K562 (cell line): ENCODE measurements around the gene ADAM10. TPM values are rescaled to one million over a fixed set of nuclear protein-coding genes. Genes with fewer than 3 reads are reported as not detected.

Experiments used
- ATAC-seq: fragments of 200-7000 bp; cut with Tn5 transposase; 3 replicates; pipeline ENCODE4 v1.9.1; 2020; ENCODE audit warnings: moderate library complexity
- BruUV-seq: library from RNA; stranded (reverse); fragments of 400-500 nt; replicated peaks from 2 replicates; lab custom pipeline; 2021; lab: Mats Ljungman, UMichigan
- CTCF ChIA-PET: fragments of 300-600 bp; formaldehyde crosslinking; extraction: SDS; loops from one replicate; lab custom pipeline; 2021; ENCODE audit warnings: low intra/inter-chr PET ratio; lab: Yijun Ruan, JAX
- POLR2A ChIA-PET: fragments of 300-600, 350-650 bp; sonication (Branson Sonifier 250); formaldehyde crosslinking; extraction: SDS; loops from one replicate; lab custom pipeline; 2021; ENCODE audit warnings: antibody characterized with exemption, inconsistent platforms; lab: Yijun Ruan, JAX
- DNase-seq, 4 experiments: peaks; one replicate each; pipeline versions ENCODE4 v3.0.0 to v3.0.0-alpha.2; 2011 to 2018; ENCODE audit warnings: low spot score in 3 of 4, mixed read lengths in 3 of 4; ENCODE audit errors: extremely low read depth in 1 of 4
- FAIRE-seq: peaks from 2 replicates; lab custom pipeline; 2011; peaks lifted over from hg19 to GRCh38; lab: Jason Lieb, UNC
- H2AFZ ChIP-seq: 2 replicates; pipeline ENCODE4 v1.6.0; 2011; ENCODE audit warnings: low read depth, low read length, control low read depth, inconsistent platforms
- H3K27ac ChIP-seq: fragments of 200-600 bp; 3 replicates; pipeline ENCODE4 v1.8.0; 2011; ENCODE audit warnings: low read depth, mild to moderate bottlenecking, control low read depth, inconsistent platforms, low read length, moderate library complexity, mixed read lengths; ENCODE audit errors: extremely low read depth
- H3K27me3 ChIP-seq, 2 experiments: fragments of 300-600 bp in 1 of 2; 2 replicates in 1 of 2; 3 replicates in 1 of 2; pipeline versions ENCODE4 v1.6.0 to v1.8.0; 2011; ENCODE audit warnings: inconsistent platforms in 2 of 2, low read length in 2 of 2, mild to moderate bottlenecking in 1 of 2, mixed read lengths in 1 of 2, moderate library complexity in 1 of 2; ENCODE audit not compliant: control insufficient read depth in 2 of 2, insufficient read depth in 2 of 2
- H3K36me3 ChIP-seq: fragments of 300-600 bp; 3 replicates; pipeline ENCODE4 v1.8.0; 2011; ENCODE audit warnings: mild to moderate bottlenecking, low read length, inconsistent platforms; ENCODE audit not compliant: control insufficient read depth, insufficient read depth
- H3K4me1 ChIP-seq, 2 experiments: fragments of 200-600 bp in 1 of 2; replicated peaks in 1 of 2; 2 replicates in 1 of 2; 3 replicates in 1 of 2; pipeline versions ENCODE4 v1.5.1 to v1.8.0; 2011; ENCODE audit warnings: inconsistent platforms in 2 of 2, low read length in 2 of 2, mild to moderate bottlenecking in 1 of 2, mixed read lengths in 1 of 2, moderate library complexity in 1 of 2; ENCODE audit not compliant: control insufficient read depth in 2 of 2, insufficient read depth in 2 of 2
- H3K4me2 ChIP-seq: 2 replicates; pipeline ENCODE4 v1.6.1; 2011; ENCODE audit warnings: low read length, control low read depth, inconsistent platforms, mixed read lengths; ENCODE audit not compliant: insufficient read depth
- H3K4me3 ChIP-seq: fragments of 200-600 bp; sonication (generic), shearing (Covaris generic); 2 replicates; pipeline ENCODE4 v1.5.1; 2016; ENCODE audit warnings: control low read depth, inconsistent platforms
- H3K79me2 ChIP-seq: fragments of 200-600 bp; 3 replicates; pipeline ENCODE4 v1.8.0; 2011; ENCODE audit warnings: low read length, inconsistent platforms; ENCODE audit not compliant: control insufficient read depth, insufficient read depth
- H3K9ac ChIP-seq, 2 experiments: 2 replicates each; pipeline versions ENCODE4 v1.6.0 to v1.6.1; 2011; ENCODE audit warnings: low read depth in 2 of 2, low read length in 2 of 2, control low read depth in 1 of 2, inconsistent platforms in 1 of 2, mild to moderate bottlenecking in 1 of 2, mixed read lengths in 1 of 2; ENCODE audit not compliant: insufficient read depth in 1 of 2
- H3K9me1 ChIP-seq: one replicate; pipeline ENCODE4 v1.6.0; 2011; ENCODE audit warnings: inconsistent platforms, mild to moderate bottlenecking, low read length, moderate library complexity; ENCODE audit not compliant: control insufficient read depth, insufficient read depth
- H3K9me3 ChIP-seq: replicated peaks from 2 replicates; pipeline ENCODE4 v1.5.1; 2011; ENCODE audit warnings: low read depth, low read length, inconsistent platforms; ENCODE audit not compliant: control insufficient read depth, insufficient read depth
- H4K20me1 ChIP-seq: replicated peaks from 2 replicates; pipeline ENCODE4 v1.6.1; 2011; ENCODE audit warnings: low read length, inconsistent platforms, mixed read lengths; ENCODE audit not compliant: control insufficient read depth, insufficient read depth
- CREBBP ChIP-seq: IDR thresholded peaks from one replicate; pipeline ENCODE4 v1.6.1; 2012; ENCODE audit warnings: low read depth, mild to moderate bottlenecking, control low read depth, inconsistent platforms, low read length
- FUS ChIP-seq: fragments of 200-400 bp; formaldehyde crosslinking; optimal IDR thresholded peaks from 2 replicates; pipeline ENCODE3; 2017; ENCODE audit warnings: low read depth, low read length
- KDM4B ChIP-seq, 2 experiments: fragments of 450-650 bp in 1 of 2; sonication (generic) in 1 of 2; IDR thresholded peaks; 2 replicates each; pipeline ENCODE4 v1.6.1; 2016 to 2017; ENCODE audit warnings: borderline replicate concordance in 2 of 2, antibody characterized with exemption in 1 of 2, low read depth in 1 of 2, mild to moderate bottlenecking in 1 of 2
- KLF16 ChIP-seq: IDR thresholded peaks from 2 replicates; pipeline ENCODE4 v1.6.1; 2016; ENCODE audit warnings: antibody characterized with exemption
- MECOM ChIP-seq: fragments of 250-450 bp; sonication (Bioruptor Pico); IDR thresholded peaks from 2 replicates; pipeline ENCODE4 v1.8.0; 2022; ENCODE audit warnings: inconsistent platforms
- NFE2 ChIP-seq: IDR thresholded peaks from 2 replicates; pipeline ENCODE4 v1.6.1; 2014; ENCODE audit warnings: antibody characterized with exemption, low read depth
- POLR2B ChIP-seq: fragments of 450-650 bp; IDR thresholded peaks from 2 replicates; pipeline ENCODE4 v1.6.1; 2018; ENCODE audit warnings: low read depth; ENCODE audit not compliant: partially characterized antibody
- SNRNP70 ChIP-seq: fragments of 200-400 bp; formaldehyde crosslinking; optimal IDR thresholded peaks from 2 replicates; pipeline ENCODE3; 2017; ENCODE audit warnings: low read depth, low read length
- SOX6 ChIP-seq: fragments of 450-650 bp; IDR thresholded peaks from 2 replicates; pipeline ENCODE4 v1.6.1; 2014; ENCODE audit warnings: mild to moderate bottlenecking
- ZNF444 ChIP-seq: fragments of 250-450 bp; sonication (Bioruptor Pico); IDR thresholded peaks from 2 replicates; pipeline ENCODE4 v1.4.0; 2020; ENCODE audit warnings: mild to moderate bottlenecking, moderate library complexity
- WGBS: fragments of 100-300 bp; shearing (Covaris generic); methylation state at CpG from one replicate; pipeline ENCODE4 v1.1.6; 2016; ENCODE audit warnings: low coverage, mixed read lengths; ENCODE audit not compliant: insufficient coverage; ENCODE audit errors: missing lambda C conversion rate; 5-methylcytosine and 5-hydroxymethylcytosine counted together
- in situ Hi-C: fragments of 300-500 bp; cut with MboI; formaldehyde crosslinking; loops from 4 replicates; pipeline ENCODE4 v1.15.0; 2018; ENCODE audit warnings: inconsistent platforms, mixed read lengths
- intact Hi-C: fragments of 100-400 bp; cut with micrococcal nuclease; formaldehyde crosslinking; loops from 2 replicates; pipeline ENCODE4 v1.14.2; 2022
- polyA plus RNA-seq, 8 experiments: library from polyadenylated mRNA; depleted of rRNA in 4 of 8; stranded (reverse) in 5 of 8; unstranded in 3 of 8; fragments of >200 nt; fragmentation: Nextera tagmentation in 2 of 8; fragmentation: Illumina TruSeq in 1 of 8; extraction: Ambion mirVana in 2 of 8; extraction: Trizol in 1 of 8; gene quantifications; 2 replicates each; pipeline versions ENCODE4 v1.2.1 to v1.2.3, GENCODE V29; 2011 to 2014; ENCODE audit warnings: inconsistent platforms in 1 of 8, missing spikeins in 1 of 8
- total RNA-seq, 7 experiments: library from RNA; depleted of rRNA in 6 of 7; stranded (reverse); fragments of >200 nt in 6 of 7; fragmentation: Illumina TruSeq in 2 of 7; extraction: Trizol in 2 of 7; gene quantifications; 2 replicates each; pipeline versions ENCODE4 v1.2.1 to v1.2.3, GENCODE V29; 2011 to 2021; ENCODE audit warnings: low replicate concordance in 1 of 7
- TF ChIP-seq, protein P1 (sequence below): fragments of 450-650 bp; formaldehyde crosslinking; IDR thresholded peaks from 2 replicates; pipeline ENCODE4 v1.4.0; 2022; ENCODE audit warnings: missing genetic modification characterization
- TF ChIP-seq, protein P2 (sequence below): IDR thresholded peaks from 2 replicates; pipeline ENCODE4 v1.6.1; 2011; ENCODE audit not compliant: insufficient read length; ENCODE audit errors: extremely low read depth
- TF ChIP-seq, protein P3 (sequence below), 2 experiments: IDR thresholded peaks; 2 replicates each; pipeline ENCODE4 v1.6.1; 2012; ENCODE audit warnings: improper control_type of control experiment in 2 of 2, low read depth in 2 of 2, low read length in 2 of 2, borderline replicate concordance in 1 of 2

ADAM10 gene
- total and polyA plus RNA-seq, 9 of the 15 experiments (the other 6 are each of a cell fraction or from before 2014, with no cell fraction given) = 11.9 to 152 (median 57.3) TPM

DNA sequence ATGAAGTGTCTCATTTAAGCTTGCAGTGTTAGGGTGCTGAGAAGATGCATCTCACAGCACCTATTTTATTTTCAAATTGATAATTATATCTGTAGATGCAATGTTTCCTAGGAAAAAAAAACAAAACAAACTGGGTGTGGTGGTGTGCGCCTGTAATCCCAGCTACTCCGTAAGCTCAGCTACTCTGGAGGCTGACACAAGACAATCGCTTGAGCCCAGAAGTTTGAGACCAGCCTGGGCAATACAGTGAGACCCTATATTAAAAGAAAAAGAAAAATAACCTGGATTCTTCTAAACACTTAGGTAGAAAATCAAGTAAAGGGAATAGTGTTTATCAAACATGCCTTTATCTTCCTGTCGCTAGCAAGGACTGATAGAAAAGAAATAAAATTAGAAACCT lies 23.5 kb upstream of the ADAM10 start (continued):
- TF ChIP-seq, protein P1, sequence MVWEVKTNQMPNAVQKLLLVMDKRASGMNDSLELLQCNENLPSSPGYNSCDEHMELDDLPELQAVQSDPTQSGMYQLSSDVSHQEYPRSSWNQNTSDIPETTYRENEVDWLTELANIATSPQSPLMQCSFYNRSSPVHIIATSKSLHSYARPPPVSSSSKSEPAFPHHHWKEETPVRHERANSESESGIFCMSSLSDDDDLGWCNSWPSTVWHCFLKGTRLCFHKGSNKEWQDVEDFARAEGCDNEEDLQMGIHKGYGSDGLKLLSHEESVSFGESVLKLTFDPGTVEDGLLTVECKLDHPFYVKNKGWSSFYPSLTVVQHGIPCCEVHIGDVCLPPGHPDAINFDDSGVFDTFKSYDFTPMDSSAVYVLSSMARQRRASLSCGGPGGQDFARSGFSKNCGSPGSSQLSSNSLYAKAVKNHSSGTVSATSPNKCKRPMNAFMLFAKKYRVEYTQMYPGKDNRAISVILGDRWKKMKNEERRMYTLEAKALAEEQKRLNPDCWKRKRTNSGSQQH (CRISPR knock-in tag) = no peak
- TF ChIP-seq MECOM (CRISPR knock-in tag) = no peak
- no peak for TF ChIP-seq NFE2
- no peak for TF ChIP-seq FUS

DNA sequence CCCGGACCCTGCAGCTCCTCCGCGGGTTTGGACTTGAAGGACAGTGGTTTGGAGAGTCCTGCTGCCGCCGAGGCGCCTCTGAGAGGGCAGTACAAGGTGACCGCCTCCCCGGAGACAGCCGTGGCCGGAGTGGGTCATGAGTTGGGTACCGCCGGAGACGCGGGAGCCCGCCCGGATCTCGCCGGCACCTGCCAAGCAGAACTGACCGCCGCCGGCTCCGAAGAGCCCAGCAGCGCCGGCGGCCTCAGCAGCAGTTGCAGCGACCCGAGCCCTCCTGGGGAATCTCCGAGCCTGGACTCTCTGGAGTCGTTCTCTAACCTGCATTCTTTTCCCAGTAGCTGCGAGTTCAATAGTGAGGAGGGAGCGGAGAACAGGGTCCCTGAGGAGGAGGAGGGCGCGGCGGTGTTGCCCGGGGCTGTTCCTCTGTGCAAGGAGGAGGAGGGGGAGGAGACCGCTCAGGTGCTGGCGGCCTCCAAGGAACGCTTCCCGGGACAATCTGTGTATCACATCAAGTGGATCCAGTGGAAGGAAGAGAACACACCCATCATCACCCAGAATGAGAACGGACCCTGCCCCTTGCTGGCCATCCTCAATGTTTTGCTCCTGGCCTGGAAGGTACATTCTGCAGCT lies 22.2 kb upstream of the ADAM10 start:
- peak; percentile 29 for FAIRE-seq
- Histone ChIP-seq H3K4me2 (peak overlapping the region; percentile 97), H3K27ac (peak overlapping the region; percentile 91)
- TF ChIP-seq SOX6 (peak; percentile 18; the same call in 1 of the 2 replicates), ZNF444 (CRISPR knock-in tag) (no peak), KLF16 (0 out of 2 replicates have a peak, but pooled peaks have one; percentile 39), KDM4B (IDR thresholded peaks at IDR 0.05; ENCODE audit: borderline replicate concordance in 2 of 2, low read depth in 1 of 2) (0 out of 4 replicates have a peak, but pooled peaks of 1 of the 2 experiments have one; percentile 14), SNRNP70 (no peak), CREBBP (no peak), POLR2B (no peak)
- TF ChIP-seq, protein P2, sequence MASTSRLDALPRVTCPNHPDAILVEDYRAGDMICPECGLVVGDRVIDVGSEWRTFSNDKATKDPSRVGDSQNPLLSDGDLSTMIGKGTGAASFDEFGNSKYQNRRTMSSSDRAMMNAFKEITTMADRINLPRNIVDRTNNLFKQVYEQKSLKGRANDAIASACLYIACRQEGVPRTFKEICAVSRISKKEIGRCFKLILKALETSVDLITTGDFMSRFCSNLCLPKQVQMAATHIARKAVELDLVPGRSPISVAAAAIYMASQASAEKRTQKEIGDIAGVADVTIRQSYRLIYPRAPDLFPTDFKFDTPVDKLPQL = no peak
- TF ChIP-seq, protein P3, sequence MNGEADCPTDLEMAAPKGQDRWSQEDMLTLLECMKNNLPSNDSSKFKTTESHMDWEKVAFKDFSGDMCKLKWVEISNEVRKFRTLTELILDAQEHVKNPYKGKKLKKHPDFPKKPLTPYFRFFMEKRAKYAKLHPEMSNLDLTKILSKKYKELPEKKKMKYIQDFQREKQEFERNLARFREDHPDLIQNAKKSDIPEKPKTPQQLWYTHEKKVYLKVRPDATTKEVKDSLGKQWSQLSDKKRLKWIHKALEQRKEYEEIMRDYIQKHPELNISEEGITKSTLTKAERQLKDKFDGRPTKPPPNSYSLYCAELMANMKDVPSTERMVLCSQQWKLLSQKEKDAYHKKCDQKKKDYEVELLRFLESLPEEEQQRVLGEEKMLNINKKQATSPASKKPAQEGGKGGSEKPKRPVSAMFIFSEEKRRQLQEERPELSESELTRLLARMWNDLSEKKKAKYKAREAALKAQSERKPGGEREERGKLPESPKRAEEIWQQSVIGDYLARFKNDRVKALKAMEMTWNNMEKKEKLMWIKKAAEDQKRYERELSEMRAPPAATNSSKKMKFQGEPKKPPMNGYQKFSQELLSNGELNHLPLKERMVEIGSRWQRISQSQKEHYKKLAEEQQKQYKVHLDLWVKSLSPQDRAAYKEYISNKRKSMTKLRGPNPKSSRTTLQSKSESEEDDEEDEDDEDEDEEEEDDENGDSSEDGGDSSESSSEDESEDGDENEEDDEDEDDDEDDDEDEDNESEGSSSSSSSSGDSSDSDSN (IDR thresholded peaks at IDR 0.05; ENCODE audit: borderline replicate concordance in 1 of 2, low read depth in 2 of 2, low read length in 2 of 2) = peak in 1 of 2 experiments; percentile 82; a peak in 2 of 4 replicates

More for the DNA sequence above, 22.2 kb upstream of the ADAM10 start:
- CTCF ChIA-PET = no interaction called here
- no TSS peak for BruUV-seq
- no peaks in the 10 kb centered on the region; the same call in 2 of the 3 replicates for H3K36me3 ChIP-seq
- peak overlapping the region; percentile 97 for H2AFZ ChIP-seq
- H3K27me3 ChIP-seq = no peaks in the 10 kb centered on the region
- H4K20me1 ChIP-seq = peaks cover 5% of the 10 kb centered on the region; the same call in 1 of the 2 replicates
- H3K4me1 ChIP-seq = peaks cover 15 to 22% of the 10 kb centered on the region in 2 experiments; a peak in 4 of 5 replicates
- under 1% methylated on average over 39 of the region's 40 CpGs for WGBS
- in situ Hi-C loops (no loop called here), intact Hi-C loops (loop anchor here (1.0 to 5.0 kb wide), 3 partner anchors 21 to 161 kb away; partner anchors contain the start of gene SLTM)
- peak; percentile 55 for ATAC-seq
- H3K79me2 ChIP-seq = peaks cover 59% of the 10 kb centered on the region
- POLR2A ChIA-PET = interaction anchor here (0.7 to 2.9 kb wide), 12 partner anchors 9 to 247 kb away, joined by 3 to 29 read pairs (median 4); partner anchors contain the start of gene ADAM10
- H3K9me1 ChIP-seq = no peaks in the 10 kb centered on the region
- 0 out of 2 replicates have a peak, but pooled peaks cover 5% of the 10 kb centered on the region for H3K9me3 ChIP-seq
- peak; percentile 45 to 55 (median 50) for DNase-seq
- H3K4me3 ChIP-seq = peak overlapping the region; percentile 98
- peak overlapping the region; percentile 89 to 97 for H3K9ac ChIP-seq
